ENCODE measurements around the gene GATAD2B.
A peak's percentile ranks its signal among the peaks of the same experiment; 100 is the strongest.
"Not testable (repeated sequence)": the region's sequence is repeated elsewhere in the genome, so short reads cannot be mapped to it uniquely, and the experiment has no call there.

Gene GATAD2B

DNA sequence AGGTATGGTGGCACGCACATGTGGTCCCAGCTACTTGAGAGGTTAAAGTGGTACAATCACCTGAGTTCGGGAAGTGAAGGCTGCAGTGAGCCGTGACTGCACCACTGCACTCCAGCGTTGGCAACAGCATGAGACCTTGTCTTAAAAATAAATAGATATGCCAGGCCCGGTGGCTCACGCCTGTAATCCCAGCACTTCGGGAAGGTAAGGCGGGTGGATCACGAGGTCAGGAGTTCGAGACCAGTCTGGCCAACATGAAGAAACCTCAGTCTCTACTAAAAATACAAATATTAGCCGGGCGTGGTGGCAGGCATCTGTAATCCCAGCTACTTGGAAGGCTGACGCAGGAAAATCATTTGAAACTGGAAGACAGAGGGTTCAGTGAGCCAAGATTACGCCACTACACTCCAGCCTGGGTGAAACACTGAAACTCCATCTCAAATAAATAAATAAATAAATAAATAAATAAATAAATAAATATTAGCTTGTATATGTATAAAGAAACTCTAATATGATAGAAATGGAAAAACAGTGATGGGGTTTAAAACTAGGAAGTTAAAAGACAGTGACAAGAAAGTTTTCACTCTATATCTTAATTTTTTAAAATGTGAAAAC is 18.8 kb downstream of the GATAD2B start:
- FAIRE-seq (no peak), DNase-seq (ENCODE audit: insufficient read length) (no peak)
- no peak for TF ChIP-seq TAF1 (IDR thresholded peaks at IDR 0.05; ENCODE audit: borderline replicate concordance, low read depth, low read length)
- no peak for TF ChIP-seq POLR2AphosphoS5 (IDR thresholded peaks at IDR 0.05; ENCODE audit: low read depth, low read length)
- no peak for TF ChIP-seq POLR2A (IDR thresholded peaks at IDR 0.05; ENCODE audit: low read depth, low read length)

DNA sequence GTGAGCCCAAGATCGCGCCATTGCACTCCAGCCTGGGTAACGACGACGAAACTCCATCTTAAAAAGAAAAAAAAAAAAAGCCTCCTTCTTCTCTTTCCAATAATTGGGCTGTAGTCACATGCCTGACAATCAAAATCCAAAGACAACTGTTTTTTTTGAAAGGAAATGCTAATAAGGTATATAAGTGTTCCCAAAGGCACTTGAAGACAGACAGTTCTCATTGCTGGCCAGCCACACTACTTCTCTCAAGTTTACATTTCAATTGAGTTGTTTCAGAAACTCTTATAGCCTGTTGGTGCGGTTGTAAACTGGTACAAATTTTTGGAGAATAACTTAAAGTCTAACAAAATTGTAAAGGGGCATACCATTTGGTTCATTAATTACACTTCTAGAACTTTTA is 23.3 kb downstream of the GATAD2B start:
- FAIRE-seq (no peak), DNase-seq (ENCODE audit: insufficient read length) (no peak)
- no peak for TF ChIP-seq POLR2A (IDR thresholded peaks at IDR 0.05; ENCODE audit: low read depth, low read length)
- TF ChIP-seq POLR2AphosphoS5 (IDR thresholded peaks at IDR 0.05; ENCODE audit: low read depth, low read length) = no peak
- no peak for TF ChIP-seq TAF1 (IDR thresholded peaks at IDR 0.05; ENCODE audit: borderline replicate concordance, low read depth, low read length)

DNA sequence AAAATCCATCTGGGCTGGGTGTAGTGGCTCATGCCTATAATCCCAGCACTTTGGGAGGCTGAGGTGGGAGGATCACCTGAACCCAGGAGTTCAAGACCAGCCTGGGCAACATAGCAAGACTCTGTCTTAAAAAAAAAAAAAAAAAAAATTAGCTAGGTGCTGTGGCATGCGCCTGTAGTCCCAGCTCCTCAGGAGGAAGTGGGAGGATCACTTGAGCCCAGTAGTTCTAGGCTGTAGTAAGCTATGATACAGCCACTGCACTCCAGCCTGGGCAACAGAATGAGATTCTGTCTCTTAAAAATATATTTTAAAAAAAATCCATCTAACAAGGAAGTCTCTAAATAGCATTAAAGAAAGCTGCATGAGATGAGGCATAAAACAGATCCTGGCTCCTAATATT is 26.9 kb downstream of the GATAD2B start:
- DNase-seq (ENCODE audit: insufficient read length); FAIRE-seq: not testable (repeated sequence)

DNA sequence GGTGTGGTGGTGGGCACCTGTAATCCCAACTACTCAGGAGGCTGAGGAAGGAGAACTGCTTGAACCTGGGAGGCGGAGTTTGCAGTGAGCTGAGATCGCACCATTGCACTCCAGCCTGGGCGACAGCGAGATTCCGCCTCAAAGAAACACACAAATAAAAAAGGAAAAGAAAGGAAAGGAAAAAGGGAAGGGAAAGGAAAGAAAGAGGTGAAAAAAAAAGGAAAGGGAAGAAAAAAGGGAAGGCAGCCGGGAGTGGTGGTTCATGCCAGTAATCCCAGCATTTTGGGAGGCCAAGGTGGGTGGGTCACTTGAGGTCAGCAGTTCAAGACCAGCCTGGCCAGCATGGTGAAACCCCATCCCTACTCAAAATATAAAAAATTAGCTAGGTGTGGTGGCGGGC is 31.7 kb downstream of the GATAD2B start:
- not testable (repeated sequence) for DNase-seq (ENCODE audit: insufficient read length); FAIRE-seq

DNA sequence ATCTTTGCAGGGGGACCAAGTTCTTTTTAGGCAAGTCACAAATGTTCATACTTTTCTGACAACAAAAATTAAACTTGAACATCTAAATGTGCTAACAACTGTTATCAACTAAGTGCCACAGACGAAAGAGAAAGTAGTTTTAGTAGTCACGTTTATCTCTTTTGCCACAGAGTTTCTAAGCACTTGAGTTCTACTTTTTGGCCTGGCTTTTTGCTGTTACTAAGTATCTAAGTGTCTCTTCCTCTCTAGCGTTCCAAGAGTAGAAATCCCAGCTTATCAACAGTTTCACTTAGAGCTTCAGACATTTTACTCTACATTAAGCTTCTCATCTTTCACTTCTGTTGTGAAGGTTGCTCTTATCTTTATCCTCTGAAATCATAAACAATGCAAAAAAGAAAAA is 34.2 kb downstream of the GATAD2B start:
- TF ChIP-seq POLR2AphosphoS5 (IDR thresholded peaks at IDR 0.05; ENCODE audit: low read depth, low read length) (no peak), POLR2A (IDR thresholded peaks at IDR 0.05; ENCODE audit: low read depth, low read length) (no peak), TAF1 (IDR thresholded peaks at IDR 0.05; ENCODE audit: borderline replicate concordance, low read depth, low read length) (no peak)
- FAIRE-seq (peak; percentile 87), DNase-seq (ENCODE audit: insufficient read length) (no peak)

DNA sequence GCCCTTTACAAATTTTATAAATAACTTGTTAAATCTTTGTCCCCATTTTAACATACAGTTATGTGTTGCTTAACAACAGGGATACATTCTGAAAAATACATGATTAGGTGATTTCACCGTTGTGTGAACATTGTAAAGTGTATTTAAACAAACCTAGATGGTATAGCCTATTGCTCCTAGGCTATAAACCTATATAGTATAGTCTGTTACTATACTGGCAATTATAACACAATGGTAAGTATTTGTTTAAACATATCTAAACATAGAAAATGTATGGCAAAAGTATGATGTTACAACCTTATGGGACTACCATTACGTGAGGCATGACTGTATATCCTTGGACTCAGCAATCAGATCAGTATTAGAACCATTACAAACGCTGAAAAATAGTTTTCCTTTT is 36.6 kb downstream of the GATAD2B start:
- FAIRE-seq = no peak
- DNase-seq (ENCODE audit: insufficient read length) = no peak

DNA sequence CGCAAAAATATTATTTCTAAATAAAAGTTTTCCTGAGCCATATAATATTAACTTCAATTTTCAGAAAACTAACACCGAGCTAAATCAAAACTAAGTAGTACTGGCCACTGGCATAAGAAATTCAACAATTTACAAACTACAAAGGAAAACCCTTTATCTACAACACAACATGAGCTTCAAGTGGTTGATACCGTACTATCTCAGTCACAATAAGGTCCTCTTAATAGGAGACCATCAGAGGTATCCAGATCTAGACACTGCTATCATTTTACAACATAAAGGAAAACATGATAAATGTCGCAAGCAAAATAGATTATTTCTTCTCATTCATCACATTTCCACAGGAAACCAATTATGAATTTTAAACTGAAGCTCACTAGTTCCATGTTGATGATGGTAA is 39.5 kb downstream of the GATAD2B start:
- no peak for FAIRE-seq
- no peak for TF ChIP-seq TAF1 (IDR thresholded peaks at IDR 0.05; ENCODE audit: borderline replicate concordance, low read depth, low read length)
- no peak for TF ChIP-seq POLR2A (IDR thresholded peaks at IDR 0.05; ENCODE audit: low read depth, low read length)
- no peak for TF ChIP-seq POLR2AphosphoS5 (IDR thresholded peaks at IDR 0.05; ENCODE audit: low read depth, low read length)
- no peak for DNase-seq (ENCODE audit: insufficient read length)

More for the DNA sequence above, 36.6 kb downstream of the GATAD2B start:
- no peak for TF ChIP-seq TAF1 (IDR thresholded peaks at IDR 0.05; ENCODE audit: borderline replicate concordance, low read depth, low read length)
- no peak for TF ChIP-seq POLR2A (IDR thresholded peaks at IDR 0.05; ENCODE audit: low read depth, low read length)
- no peak for TF ChIP-seq POLR2AphosphoS5 (IDR thresholded peaks at IDR 0.05; ENCODE audit: low read depth, low read length)

DNA sequence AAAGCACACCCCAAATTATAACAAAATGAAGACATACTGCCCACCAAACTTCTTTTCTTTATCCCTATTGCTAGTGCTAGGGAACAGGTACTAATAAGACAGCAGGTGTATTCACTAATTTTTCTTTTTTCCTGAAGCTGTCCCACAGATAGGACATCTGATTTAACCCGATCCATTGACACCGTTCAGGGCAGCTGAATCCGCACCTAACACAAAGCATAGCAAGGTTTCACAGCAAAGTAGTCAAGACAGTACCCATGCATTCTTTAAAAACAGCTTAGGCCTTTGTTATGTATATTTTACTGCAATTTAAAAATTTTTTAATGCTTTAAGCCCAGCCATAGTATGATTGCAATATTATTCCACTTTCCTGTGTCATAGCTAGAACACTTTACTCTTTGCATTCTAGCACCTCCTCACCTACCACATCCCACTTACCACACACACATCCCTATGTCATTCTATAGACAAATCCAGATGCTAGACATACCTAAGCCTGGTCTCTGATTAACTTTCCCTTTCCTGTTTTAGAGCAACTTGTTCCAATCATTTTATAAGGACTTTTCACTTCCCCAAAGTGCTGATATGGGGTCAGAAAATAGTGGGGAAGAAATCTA is 40.4 kb downstream of the GATAD2B start:
- TF ChIP-seq TAF1 (IDR thresholded peaks at IDR 0.05; ENCODE audit: borderline replicate concordance, low read depth, low read length) = no peak
- no peak for TF ChIP-seq POLR2A (IDR thresholded peaks at IDR 0.05; ENCODE audit: low read depth, low read length)
- TF ChIP-seq POLR2AphosphoS5 (IDR thresholded peaks at IDR 0.05; ENCODE audit: low read depth, low read length) = no peak
- no peak for FAIRE-seq
- DNase-seq (ENCODE audit: insufficient read length) = no peak

DNA sequence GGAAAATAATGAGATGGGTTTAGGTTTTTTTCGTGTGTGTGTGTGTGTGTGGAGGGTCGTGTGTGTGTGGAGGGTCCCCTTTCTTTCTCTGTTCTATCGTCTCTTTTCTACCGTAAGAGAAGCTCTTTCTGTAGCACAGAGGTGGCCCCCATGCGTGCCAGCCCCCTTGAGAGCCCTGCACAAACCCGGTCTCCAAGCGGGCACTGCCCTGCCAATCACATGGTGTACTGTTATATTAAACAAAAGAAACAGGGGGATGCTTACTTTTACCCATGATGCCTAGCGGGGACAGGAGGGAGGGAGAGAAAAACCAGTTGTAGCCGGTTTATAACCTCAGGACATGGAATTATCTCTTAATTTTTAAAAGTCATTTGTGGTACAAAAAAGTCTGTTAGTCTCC is 41.0 kb downstream of the GATAD2B start:
- TF ChIP-seq TAF1 (IDR thresholded peaks at IDR 0.05; ENCODE audit: borderline replicate concordance, low read depth, low read length) = no peak
- no peak for TF ChIP-seq POLR2AphosphoS5 (IDR thresholded peaks at IDR 0.05; ENCODE audit: low read depth, low read length)
- DNase-seq (ENCODE audit: insufficient read length) (no peak), FAIRE-seq (no peak)

DNA sequence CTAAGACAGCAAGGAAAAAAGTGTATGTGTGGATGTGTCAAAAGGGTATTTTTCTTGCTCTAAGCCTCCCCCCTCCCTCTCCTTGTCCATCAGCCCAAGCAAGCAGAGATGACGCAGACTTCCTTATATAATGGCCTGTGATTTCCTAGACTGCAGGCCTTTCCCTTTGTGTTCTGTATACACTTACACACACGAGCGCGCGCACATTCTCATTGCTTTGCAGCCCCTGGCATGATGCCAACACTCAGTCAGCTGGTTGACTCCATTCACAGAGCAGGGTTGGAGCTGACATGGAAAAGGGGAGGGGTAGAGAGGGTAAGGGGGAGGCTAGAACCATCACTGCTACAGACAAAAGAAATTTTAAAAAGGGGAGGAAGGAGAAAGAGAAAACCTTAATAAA is 41.8 kb downstream of the GATAD2B start:
- TF ChIP-seq POLR2A (IDR thresholded peaks at IDR 0.05; ENCODE audit: low read depth, low read length) = no peak
- no peak for TF ChIP-seq TAF1 (IDR thresholded peaks at IDR 0.05; ENCODE audit: borderline replicate concordance, low read depth, low read length)
- no peak for TF ChIP-seq POLR2AphosphoS5 (IDR thresholded peaks at IDR 0.05; ENCODE audit: low read depth, low read length)
- FAIRE-seq (no peak), DNase-seq (ENCODE audit: insufficient read length) (no peak)

DNA sequence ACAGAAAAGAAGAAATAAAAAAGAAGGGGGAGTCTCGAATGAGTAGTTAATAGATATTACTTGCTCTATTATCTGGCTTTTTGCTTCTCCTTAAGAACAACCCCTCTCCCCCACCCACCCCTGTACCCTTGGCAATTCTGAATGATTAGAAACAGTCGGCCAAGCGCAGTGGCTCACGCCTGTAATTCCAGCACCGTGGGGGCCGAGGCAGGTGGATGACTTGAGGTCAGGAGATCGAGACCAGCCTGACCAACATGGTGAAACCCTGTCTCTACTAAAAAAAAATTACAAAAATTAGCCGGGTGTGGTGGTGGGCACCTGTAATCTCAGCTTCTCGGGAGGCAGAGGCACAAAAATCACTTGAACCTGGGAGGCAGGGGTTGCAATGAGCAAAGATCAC is 42.7 kb downstream of the GATAD2B start:
- FAIRE-seq = no peak
- no peak for TF ChIP-seq POLR2AphosphoS5 (IDR thresholded peaks at IDR 0.05; ENCODE audit: low read depth, low read length)
- TF ChIP-seq POLR2A (IDR thresholded peaks at IDR 0.05; ENCODE audit: low read depth, low read length) = no peak
- TF ChIP-seq TAF1 (IDR thresholded peaks at IDR 0.05; ENCODE audit: borderline replicate concordance, low read depth, low read length) = no peak
- no peak for DNase-seq (ENCODE audit: insufficient read length)

DNA sequence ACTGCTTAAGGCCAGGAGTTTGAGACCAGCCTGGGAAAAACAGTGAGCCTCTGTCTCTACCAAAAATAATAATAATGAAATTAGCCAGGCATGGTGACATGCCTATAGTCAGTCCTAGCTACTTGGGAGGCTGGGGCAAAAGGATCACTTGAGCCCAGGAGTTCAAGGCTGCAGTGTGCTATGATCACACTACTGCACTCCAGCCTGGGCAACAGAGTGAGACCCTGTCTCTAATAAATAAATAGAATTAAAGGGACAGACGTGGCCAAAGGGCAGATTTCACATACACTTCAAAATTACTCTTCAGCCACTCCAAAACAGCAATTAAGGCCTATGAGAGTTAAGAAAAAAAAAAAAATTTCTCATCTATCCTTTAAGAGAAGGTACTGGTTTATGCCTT is 45.7 kb downstream of the GATAD2B start:
- TF ChIP-seq POLR2AphosphoS5 (IDR thresholded peaks at IDR 0.05; ENCODE audit: low read depth, low read length) = no peak
- TF ChIP-seq TAF1 (IDR thresholded peaks at IDR 0.05; ENCODE audit: borderline replicate concordance, low read depth, low read length) = no peak
- TF ChIP-seq POLR2A (IDR thresholded peaks at IDR 0.05; ENCODE audit: low read depth, low read length) = no peak
- no peak for FAIRE-seq
- no peak for DNase-seq (ENCODE audit: insufficient read length)

DNA sequence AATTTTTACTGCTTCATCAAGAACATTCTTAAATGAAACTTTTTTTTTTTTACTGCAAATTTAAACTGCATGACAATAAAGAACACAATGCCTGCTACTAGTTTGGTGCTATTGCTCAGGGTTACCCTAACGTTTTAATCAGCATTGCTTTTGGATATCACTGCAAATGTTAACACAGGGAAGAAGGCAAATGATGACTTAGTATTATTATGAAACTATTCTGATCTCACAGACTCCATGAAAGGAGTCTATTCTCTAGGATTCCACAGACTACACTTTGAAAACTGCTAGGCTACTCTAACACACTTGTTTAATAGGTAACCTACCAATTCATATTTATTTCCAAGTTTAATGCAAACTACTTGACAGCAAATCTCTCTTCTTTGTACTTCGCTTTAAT is 49.8 kb downstream of the GATAD2B start:
- TF ChIP-seq POLR2AphosphoS5 (IDR thresholded peaks at IDR 0.05; ENCODE audit: low read depth, low read length) = no peak
- TF ChIP-seq TAF1 (IDR thresholded peaks at IDR 0.05; ENCODE audit: borderline replicate concordance, low read depth, low read length) = no peak
- no peak for TF ChIP-seq POLR2A (IDR thresholded peaks at IDR 0.05; ENCODE audit: low read depth, low read length)
- FAIRE-seq = no peak

More for the DNA sequence above, 49.8 kb downstream of the GATAD2B start:
- DNase-seq (ENCODE audit: insufficient read length) = no peak
